CD14-positive monocyte (primary cell): ENCODE data around the gene KIF26B. TPM values are rescaled to one million over a fixed set of nuclear protein-coding genes. Genes with fewer than 3 reads are reported as not detected.

Source experiments
- DNase-seq, 3 donors: peaks; one replicate each; pipeline ENCODE4 v3.0.0-alpha.2; 2011 to 2022
- H2AFZ ChIP-seq: 2 replicates; pipeline ENCODE4 v1.6.0; 2012; ENCODE audit warnings: mild to moderate bottlenecking, low read depth, low read length, inconsistent platforms; ENCODE audit not compliant: insufficient read depth, poor library complexity, severe bottlenecking
- H3K27ac ChIP-seq, 2 donors: 1 replicate in 1 of 2; 2 replicates in 1 of 2; pipeline ENCODE4 v1.5.1; 2012 to 2013; ENCODE audit warnings: low read length in 2 of 2, control low read depth in 1 of 2, inconsistent platforms in 1 of 2, low read depth in 1 of 2, mild to moderate bottlenecking in 1 of 2
- H3K27me3 ChIP-seq, 2 donors: one replicate each; pipeline versions ENCODE4 v1.6.0 to v1.6.1; 2011 to 2013; ENCODE audit warnings: low read length in 2 of 2; ENCODE audit not compliant: control insufficient read depth in 2 of 2, insufficient read depth in 2 of 2
- H3K36me3 ChIP-seq, 2 donors: replicated peaks in 1 of 2; 1 replicate in 1 of 2; 2 replicates in 1 of 2; pipeline versions ENCODE4 v1.5.1 to v1.6.1; 2012 to 2013; ENCODE audit warnings: low read length in 2 of 2, control low read depth in 1 of 2, inconsistent platforms in 1 of 2, mild to moderate bottlenecking in 1 of 2; ENCODE audit not compliant: insufficient read depth in 2 of 2, control insufficient read depth in 1 of 2
- H3K4me1 ChIP-seq, 2 donors: 1 replicate in 1 of 2; 2 replicates in 1 of 2; pipeline versions ENCODE4 v1.5.1 to v1.6.1; 2012 to 2013; ENCODE audit warnings: low read length in 2 of 2, control low read depth in 1 of 2, inconsistent platforms in 1 of 2, mild to moderate bottlenecking in 1 of 2, moderate library complexity in 1 of 2; ENCODE audit not compliant: insufficient read depth in 2 of 2, control insufficient read depth in 1 of 2
- H3K4me2 ChIP-seq: replicated peaks from 2 replicates; pipeline ENCODE3; 2012; ENCODE audit warnings: low read length, moderate library complexity, mild to moderate bottlenecking; ENCODE audit not compliant: poor library complexity, severe bottlenecking; ENCODE audit errors: extremely low read depth
- H3K4me3 ChIP-seq, 3 experiments: fragments of 200-600 bp in 1 of 3; sonication (generic) in 1 of 3; replicated peaks in 1 of 3; 1 replicate in 2 of 3; 2 replicates in 1 of 3; pipeline ENCODE4 v1.5.1; 2011 to 2013; ENCODE audit warnings: low read length in 3 of 3, mild to moderate bottlenecking in 3 of 3, control low read depth in 2 of 3, low read depth in 2 of 3, inconsistent platforms in 1 of 3, moderate library complexity in 1 of 3
- H3K79me2 ChIP-seq: 2 replicates; pipeline ENCODE4 v1.6.0; 2012; ENCODE audit warnings: mild to moderate bottlenecking, control low read depth, inconsistent platforms, low read length, moderate library complexity; ENCODE audit not compliant: insufficient read depth
- H3K9ac ChIP-seq: 2 replicates; pipeline ENCODE4 v1.6.0; 2017; ENCODE audit warnings: low read length, mild to moderate bottlenecking; ENCODE audit not compliant: insufficient read depth, poor library complexity, severe bottlenecking
- H3K9me3 ChIP-seq, 2 donors: replicated peaks in 1 of 2; 1 replicate in 1 of 2; 2 replicates in 1 of 2; pipeline versions ENCODE4 v1.5.1 to v1.6.1; 2012 to 2013; ENCODE audit warnings: low read length in 2 of 2, control low read depth in 1 of 2; ENCODE audit not compliant: control insufficient read depth in 1 of 2, insufficient read depth in 1 of 2
- H4K20me1 ChIP-seq: 2 replicates; pipeline ENCODE4 v1.6.0; 2012; ENCODE audit warnings: mild to moderate bottlenecking, low read length, control low read depth, moderate library complexity; ENCODE audit not compliant: insufficient read depth
- H3K27ac Mint-ChIP-seq, 7 donors: one replicate each; pipeline ENCODE4 v1.8.0; 2020; ENCODE audit warnings: mild to moderate bottlenecking in 7 of 7, mixed read lengths in 7 of 7, moderate library complexity in 6 of 7, inconsistent platforms in 2 of 7
- H3K27me3 Mint-ChIP-seq, 3 donors: one replicate each; pipeline ENCODE4 v1.8.0; 2021 to 2022; ENCODE audit warnings: low read depth in 3 of 3, mild to moderate bottlenecking in 3 of 3, mixed read lengths in 3 of 3, moderate library complexity in 3 of 3, inconsistent platforms in 1 of 3
- H3K36me3 Mint-ChIP-seq, 2 donors: one replicate each; pipeline ENCODE4 v1.8.0; 2020; ENCODE audit warnings: mixed read lengths in 2 of 2, inconsistent platforms in 1 of 2, mild to moderate bottlenecking in 1 of 2
- H3K4me1 Mint-ChIP-seq: one replicate; pipeline ENCODE4 v1.8.0; 2020; ENCODE audit warnings: mild to moderate bottlenecking, mixed read lengths
- H3K4me3 Mint-ChIP-seq, 2 donors: one replicate each; pipeline ENCODE4 v1.8.0; 2020; ENCODE audit warnings: mild to moderate bottlenecking in 2 of 2, mixed read lengths in 2 of 2, moderate library complexity in 1 of 2
- H3K9me3 Mint-ChIP-seq, 7 donors: one replicate each; pipeline ENCODE4 v1.8.0; 2020 to 2022; ENCODE audit warnings: mixed read lengths in 7 of 7, mild to moderate bottlenecking in 6 of 7, moderate library complexity in 6 of 7, inconsistent platforms in 2 of 7
- WGBS: methylation state at CpG from one replicate; pipeline ENCODE4 v1.1.5; 2013; ENCODE audit warnings: missing lambda C conversion rate; ENCODE audit not compliant: insufficient coverage; 5-methylcytosine and 5-hydroxymethylcytosine counted together
- intact Hi-C, 2 donors: fragments of 100-400 bp; cut with micrococcal nuclease; formaldehyde crosslinking; loops; one replicate each; pipeline versions ENCODE4 v1.15.0 to v1.15.1; 2023
- polyA plus RNA-seq, 3 donors: library from polyadenylated mRNA; depleted of rRNA in 1 of 3; unstranded in 2 of 3; stranded (reverse) in 1 of 3; fragments of 300-500 nt in 2 of 3; fragments of >200 nt in 1 of 3; fragmentation: Illumina TruSeq in 2 of 3; gene quantifications; 1 replicate in 2 of 3; 2 replicates in 1 of 3; pipeline ENCODE4 v1.2.3, GENCODE V29; 2012 to 2021
- TF ChIP-seq, protein P1 (sequence below): fragments of 200-600 bp; IDR thresholded peaks from one replicate; pipeline ENCODE4 v1.8.0; 2022; ENCODE audit warnings: antibody characterized with exemption, mild to moderate bottlenecking

Gene KIF26B
- polyA plus RNA-seq, 3 donors = 0.01 to 0.05 TPM; not detected in 1

DNA sequence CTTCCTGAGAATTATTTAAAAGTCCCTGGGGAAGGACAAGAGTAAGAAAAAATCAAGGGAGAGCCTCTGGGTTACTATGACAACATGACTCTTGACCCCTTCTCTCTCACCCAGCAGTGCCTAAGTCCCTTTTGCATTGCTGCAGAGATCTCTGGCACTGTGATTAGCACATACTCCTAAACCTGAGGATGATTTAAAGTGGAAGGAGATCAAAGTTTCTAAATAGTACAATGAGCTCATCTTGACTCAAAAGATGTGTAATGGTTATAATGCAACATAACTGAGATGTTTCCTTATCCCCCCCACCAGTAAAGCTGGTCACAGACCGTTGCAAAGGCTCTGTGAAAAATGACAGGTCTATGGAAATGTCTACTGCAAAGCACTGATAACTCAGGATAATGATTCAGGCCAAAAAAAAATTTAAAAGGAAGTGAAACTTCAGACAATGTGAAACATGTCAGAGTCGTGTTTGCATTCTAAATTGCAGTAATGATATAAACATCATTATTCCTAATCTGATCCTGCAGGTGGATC is 519.2 kb downstream of the KIF26B start:
- TF ChIP-seq, protein P1, sequence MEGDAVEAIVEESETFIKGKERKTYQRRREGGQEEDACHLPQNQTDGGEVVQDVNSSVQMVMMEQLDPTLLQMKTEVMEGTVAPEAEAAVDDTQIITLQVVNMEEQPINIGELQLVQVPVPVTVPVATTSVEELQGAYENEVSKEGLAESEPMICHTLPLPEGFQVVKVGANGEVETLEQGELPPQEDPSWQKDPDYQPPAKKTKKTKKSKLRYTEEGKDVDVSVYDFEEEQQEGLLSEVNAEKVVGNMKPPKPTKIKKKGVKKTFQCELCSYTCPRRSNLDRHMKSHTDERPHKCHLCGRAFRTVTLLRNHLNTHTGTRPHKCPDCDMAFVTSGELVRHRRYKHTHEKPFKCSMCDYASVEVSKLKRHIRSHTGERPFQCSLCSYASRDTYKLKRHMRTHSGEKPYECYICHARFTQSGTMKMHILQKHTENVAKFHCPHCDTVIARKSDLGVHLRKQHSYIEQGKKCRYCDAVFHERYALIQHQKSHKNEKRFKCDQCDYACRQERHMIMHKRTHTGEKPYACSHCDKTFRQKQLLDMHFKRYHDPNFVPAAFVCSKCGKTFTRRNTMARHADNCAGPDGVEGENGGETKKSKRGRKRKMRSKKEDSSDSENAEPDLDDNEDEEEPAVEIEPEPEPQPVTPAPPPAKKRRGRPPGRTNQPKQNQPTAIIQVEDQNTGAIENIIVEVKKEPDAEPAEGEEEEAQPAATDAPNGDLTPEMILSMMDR = no peak
- Mint-ChIP-seq H3K4me1 (peaks cover 15% of the 10 kb centered on the region), H3K27me3 (peaks cover 1 to 4% (median 1%) of the 10 kb centered on the region in 3 donors), H3K27ac (peak overlapping the region in 6 of 7 donors; percentile 18 to 79 (median 66)), H3K4me3 (no peak overlapping the region), H3K9me3 (peaks cover 0 to 3% (median 0%) of the 10 kb centered on the region in 7 donors), H3K36me3 (peaks cover 0 to 3% of the 10 kb centered on the region in 2 donors)
- H3K27me3 ChIP-seq = no peaks in the 10 kb centered on the region
- no peaks in the 10 kb centered on the region for H3K36me3 ChIP-seq
- no peak overlapping the region for H3K4me2 ChIP-seq
- DNase-seq = peak; percentile 66 to 87 (median 76)
- H4K20me1 ChIP-seq = no peaks in the 10 kb centered on the region
- H3K9ac ChIP-seq = no peak overlapping the region
- H3K27ac ChIP-seq = peak overlapping the region in 1 of 2 donors; percentile 12
- no peaks in the 10 kb centered on the region for H3K79me2 ChIP-seq
- peaks cover 0 to 6% of the 10 kb centered on the region in 2 donors for H3K4me1 ChIP-seq
- no peaks in the 10 kb centered on the region for H3K9me3 ChIP-seq
- H2AFZ ChIP-seq = no peak overlapping the region
- intact Hi-C loops = loop anchor here in 1 of 2 donors (10.0 kb wide), 1 partner anchor 541 kb away; no protein-coding TSS in a partner anchor
- WGBS = no CpG with 5 or more reads among the region's 2 CpGs
- H3K4me3 ChIP-seq = no peak overlapping the region

DNA sequence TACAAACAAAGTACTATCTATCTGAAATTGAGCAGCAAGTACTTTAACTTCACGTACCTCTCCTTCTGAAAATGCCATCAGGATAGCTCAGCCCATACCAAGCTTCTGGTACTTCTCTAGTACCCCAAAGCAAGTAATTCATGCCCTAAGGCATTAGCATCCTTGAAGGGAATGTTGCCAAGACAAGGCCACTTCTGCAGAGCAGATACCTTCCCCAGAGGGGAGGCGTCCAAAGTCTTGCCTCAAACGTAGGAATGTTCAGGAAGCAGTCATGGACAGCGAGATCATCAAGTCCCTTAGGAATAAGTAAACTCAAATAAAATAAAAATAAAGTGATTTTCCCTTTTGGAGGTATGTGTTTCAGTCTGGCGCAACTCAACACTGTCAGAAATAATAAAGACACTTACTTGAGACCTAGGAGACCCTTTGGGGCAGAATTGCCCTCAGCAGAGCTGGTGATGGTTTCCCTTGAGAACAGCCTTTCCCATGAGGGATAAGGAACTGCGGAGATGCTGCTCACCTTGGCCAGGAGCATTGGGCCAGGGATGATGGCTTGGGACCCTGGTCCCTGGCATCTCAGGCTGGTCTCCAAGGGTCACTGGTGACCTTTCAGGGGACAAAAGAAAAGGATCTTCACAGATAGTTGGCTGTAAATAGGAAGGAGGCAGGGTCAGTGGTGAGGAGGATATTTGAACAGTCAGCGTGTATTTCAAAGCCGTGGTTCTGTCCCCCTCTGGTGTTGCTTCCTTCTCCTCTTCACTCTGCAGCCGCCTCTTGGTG is 522.9 kb downstream of the KIF26B start:
- Histone ChIP-seq H3K27ac (no peak overlapping the region), H4K20me1 (no peaks in the 10 kb centered on the region), H2AFZ (no peak overlapping the region), H3K79me2 (no peaks in the 10 kb centered on the region), H3K27me3 (no peaks in the 10 kb centered on the region), H3K4me3 (no peak overlapping the region), H3K4me2 (no peak overlapping the region), H3K9ac (no peak overlapping the region), H3K4me1 (peaks cover 23 to 27% of the 10 kb centered on the region in 2 donors), H3K9me3 (no peaks in the 10 kb centered on the region), H3K36me3 (no peaks in the 10 kb centered on the region)
- Mint-ChIP-seq H3K27ac (peak overlapping the region in 3 of 7 donors; percentile 51 to 75 (median 74)), H3K9me3 (peaks cover 0 to 3% (median 2%) of the 10 kb centered on the region in 7 donors), H3K36me3 (peaks cover 0 to 3% of the 10 kb centered on the region in 2 donors), H3K4me3 (no peak overlapping the region), H3K27me3 (peaks cover 1 to 6% (median 1%) of the 10 kb centered on the region in 3 donors), H3K4me1 (peaks cover 34% of the 10 kb centered on the region)
- no peak for DNase-seq
- TF ChIP-seq, protein P1 = no peak
- 100% methylated on average over 2 of the region's 9 CpGs for WGBS
- intact Hi-C loops = loop anchor here in 1 of 2 donors (10.0 kb wide), 1 partner anchor 537 kb away; no protein-coding TSS in a partner anchor
